HG02642 (cell line): ENCODE measurements around the gene TCF7.
A peak's percentile ranks its signal among the peaks of the same experiment; 100 is the strongest.

Source experiments
- ATAC-seq: cut with Tn5 transposase; IDR thresholded peaks from one replicate; pipeline ENCODE4 v1.9.1; 2021; ENCODE audit warnings: mild to moderate bottlenecking; ENCODE audit not compliant: unreplicated experiment, poor library complexity

The TCF7 gene

DNA sequence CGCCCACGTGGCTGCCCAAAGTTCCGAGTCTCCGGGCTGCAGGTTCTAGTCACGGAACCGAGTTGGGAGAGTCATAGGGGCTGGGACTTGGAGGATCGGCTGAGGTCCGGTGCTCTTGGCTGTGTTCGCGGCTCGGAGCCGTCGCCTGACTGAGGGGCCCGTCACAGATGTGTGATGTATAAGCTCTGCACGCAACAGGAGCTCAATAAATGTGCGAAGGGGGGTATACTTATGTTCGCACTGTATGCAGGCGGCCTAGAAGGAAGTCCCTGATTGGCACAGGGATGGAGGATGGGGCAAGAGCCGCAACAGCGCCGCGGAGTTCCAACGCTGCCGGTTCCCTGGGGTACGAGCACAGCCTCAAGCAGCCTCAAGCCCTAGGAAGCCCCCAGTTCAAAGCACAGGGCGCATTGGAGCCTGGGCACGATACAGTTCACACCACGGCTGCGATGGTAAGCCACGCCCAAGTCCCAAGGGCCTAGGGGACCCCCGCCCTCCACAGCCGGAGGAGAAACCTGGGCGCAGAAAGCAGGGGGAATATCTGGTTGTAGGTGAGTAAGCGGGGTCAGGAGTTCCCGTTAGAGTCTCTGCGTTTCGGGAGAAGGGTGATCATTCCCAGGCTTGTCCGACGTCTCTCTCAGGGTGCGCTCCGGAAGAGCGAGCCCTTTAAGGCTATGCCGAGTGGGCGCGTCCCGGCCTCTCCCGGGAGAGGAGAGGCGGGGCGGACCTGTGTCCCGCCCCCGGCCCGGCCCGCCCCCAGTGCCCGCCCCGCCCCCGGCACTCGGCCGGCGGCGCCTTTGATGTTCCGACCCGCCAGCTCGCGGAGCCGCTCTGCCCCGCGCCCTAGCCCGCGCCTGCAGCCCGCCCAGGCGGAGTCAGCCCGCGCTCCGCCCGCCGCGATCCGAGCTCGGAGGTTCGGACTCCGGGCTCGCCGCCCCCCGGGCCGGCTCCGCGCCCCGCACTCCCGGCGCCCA lies at the start of gene TCF7:
Gene TCF7, plus strand, starts transcription at position 780 of the 974 bp plus-strand sequence. CDS start 226 bp downstream, outside the sequence.
- peak; percentile 88 for ATAC-seq

DNA sequence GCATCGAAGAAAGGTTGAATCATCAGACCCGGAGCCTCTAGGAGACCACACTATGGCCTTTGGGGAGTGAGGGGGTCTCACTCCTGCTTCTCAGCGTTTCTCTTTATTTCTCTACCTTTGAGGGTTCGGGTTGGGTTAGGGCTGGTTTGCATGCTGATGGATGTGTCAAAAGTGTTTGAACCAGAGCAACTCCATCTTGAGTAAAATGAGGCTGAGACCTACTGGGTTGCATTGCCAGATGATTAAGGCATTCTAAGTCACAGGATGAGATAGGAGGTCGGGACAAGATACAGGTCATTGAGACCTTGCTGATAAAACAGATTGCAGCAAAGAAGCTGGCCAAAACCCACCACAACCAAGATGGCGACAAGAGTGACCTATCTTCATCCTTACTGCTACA lies 44.9 kb upstream of the TCF7 start:
- ATAC-seq: no peak

DNA sequence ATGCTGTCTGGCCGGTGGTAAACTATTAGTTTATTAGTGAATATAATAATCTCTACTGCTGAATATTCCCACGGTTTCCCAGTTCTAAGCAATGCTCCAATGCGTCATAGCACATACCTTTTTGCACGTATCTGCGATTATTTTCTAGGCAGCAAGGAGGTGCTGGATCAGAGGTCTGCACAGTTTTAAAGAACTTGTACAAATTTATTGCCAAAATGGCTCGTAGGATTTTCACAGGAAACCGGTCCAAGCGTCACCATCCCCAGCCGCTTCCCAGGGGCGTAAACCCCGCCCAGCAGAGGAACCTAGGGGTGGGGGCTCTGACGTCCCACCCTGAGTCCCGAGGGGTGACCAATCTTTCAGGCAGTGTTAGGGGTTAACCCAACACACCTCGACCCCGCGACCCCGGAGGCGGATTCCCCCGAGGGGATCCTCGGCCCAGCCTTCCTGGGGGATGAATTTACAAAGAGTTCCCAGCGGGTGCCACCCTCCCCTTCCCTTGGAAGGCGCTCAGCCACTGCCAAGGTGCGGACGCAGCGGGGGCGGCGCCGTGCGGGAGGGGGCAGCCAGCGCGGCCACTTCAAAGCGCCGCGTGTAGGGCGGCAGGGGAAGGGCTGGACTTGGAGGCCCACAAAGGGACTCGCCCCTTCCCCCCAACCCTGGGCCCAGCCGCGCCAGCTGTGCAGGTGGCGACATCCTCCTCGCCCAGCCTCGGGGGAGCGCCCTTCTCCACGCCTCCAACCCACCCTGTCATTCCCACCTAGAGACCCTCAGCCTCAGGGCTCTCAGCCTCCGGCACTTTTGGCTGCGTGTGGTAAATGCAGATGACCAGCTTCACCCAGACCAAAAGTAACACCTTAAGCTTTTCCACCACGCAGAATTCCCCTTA lies 43.5 kb upstream of the TCF7 start:
- no peak for ATAC-seq

DNA sequence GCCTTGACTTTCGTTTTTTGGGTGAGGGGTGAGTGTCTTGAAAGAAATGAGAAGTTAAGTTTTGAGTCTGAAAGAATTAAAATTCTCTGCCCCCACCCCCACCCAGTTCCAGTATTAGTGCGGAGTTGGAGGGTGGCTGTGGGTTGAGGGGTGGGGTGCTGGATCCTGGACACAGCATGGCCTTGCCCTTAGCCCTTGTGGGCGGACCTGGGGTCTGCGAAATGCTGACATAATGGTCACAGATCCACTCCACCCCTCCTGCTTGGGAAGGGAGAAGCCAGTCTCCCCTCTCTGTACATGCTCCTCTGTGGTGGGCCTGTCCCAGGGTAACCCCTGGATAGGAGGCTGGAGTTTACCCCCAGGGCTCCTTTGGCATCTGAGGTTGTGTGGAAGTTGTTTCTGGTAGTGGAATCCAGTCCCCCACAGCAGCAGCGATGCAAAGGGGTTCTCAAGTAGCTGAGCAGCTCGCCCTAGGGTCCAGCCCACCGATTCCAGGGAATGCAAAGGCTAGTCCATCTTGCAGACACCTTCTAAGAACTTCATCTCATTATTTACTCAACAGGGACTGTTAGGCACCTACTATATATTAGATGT lies 42.8 kb upstream of the TCF7 start:
- ATAC-seq: no peak

DNA sequence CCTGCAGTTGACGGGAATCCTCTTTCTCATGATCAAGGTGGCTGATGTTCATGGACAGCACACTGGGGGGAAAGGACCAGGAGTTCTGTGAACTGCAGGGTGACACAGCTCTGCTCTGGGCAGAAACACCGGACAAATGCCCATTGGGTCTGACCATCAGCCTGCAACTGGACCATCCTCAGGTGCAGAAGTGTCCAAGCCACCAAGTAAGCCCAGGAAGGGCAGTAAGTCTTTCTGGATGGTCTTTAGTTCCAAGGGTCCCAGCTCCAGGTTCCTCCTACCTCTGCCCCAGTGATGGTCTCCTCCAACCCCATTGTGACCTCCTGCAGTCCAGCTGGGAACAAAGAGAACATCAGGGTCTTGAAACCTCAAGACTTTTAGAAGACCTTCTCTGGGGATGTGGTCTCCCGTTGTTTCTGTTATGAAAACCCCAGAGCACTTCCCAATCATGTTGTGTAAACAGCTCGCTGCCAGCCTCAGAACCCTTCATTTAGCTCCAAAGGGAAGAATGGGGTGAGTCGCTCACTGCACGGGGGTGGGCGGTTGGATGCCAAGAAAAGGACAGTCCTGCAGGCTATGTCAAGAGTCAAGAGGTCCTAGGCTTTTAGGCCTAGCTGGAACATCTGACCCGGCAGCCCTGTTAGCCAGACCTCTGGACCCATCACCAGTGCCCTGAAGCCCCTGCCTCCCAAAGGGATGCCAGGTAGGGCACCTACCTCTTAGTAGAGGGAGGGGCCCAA lies 41.8 kb upstream of the TCF7 start:
- no peak for ATAC-seq

DNA sequence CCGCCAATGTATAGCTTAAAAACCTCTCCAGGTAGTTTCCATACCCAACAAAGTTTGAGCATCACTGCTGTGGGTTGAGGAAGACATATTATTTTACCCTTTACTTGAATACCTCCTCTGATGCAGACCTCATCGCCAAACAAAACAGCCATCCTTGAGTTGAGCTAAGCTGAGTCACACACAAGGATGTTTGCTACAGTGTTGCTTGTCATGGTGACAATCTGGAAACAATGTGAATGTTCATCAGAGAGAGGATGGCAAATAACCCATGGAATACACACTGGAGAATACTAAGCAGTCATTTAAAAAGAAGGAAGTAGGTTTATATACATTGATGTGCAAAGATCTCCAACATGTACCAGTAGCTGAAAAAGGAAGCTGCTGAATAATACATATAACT lies 41.1 kb upstream of the TCF7 start:
- no peak for ATAC-seq

DNA sequence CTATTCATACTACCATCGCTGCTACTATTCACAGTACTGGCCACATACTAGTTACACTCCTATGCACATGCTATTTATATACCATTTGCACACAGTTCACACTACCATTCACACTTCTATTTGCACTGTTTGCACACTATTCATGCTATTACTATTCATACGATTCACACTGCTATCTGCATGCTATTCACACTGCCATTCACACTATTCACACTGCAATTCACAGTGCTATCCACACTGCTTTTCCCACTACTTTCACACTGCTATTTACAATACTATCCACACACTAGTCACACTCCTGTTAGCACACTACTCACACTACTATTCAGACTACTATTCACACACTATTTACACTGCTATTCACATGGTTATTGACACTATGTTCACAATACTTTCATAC lies 39.4 kb upstream of the TCF7 start:
- no peak for ATAC-seq

DNA sequence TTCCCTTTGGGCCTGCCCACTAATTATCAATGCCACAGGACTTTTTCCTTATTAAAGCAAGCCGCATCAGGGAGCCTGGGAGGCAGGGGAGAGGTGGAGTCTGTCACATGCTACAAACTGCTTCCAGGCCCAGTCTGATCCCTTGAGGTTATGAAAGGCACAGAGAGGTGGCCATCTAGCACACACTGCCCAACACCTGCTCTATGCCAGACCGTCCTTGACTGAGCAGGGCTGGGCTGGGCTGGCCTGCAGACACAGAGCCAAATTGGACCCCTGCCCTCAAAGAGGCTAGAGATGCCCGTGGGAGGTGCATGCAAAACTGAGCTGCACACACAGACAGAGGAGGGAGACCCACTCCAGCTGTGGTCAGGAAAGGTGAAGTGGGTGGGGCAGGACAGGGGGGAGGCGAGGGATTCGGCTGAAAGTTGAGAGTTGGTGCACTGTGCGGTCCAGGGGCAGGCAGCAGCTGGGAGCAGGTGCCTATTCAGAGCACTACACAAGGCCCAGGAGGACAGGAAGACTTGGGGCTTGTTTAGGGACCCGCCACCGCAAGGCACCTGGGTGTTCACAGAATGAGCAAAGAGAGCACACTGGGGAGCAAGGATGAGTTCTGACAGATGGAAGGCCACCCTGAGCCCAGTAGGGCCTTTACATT lies 36.4 kb upstream of the TCF7 start:
- ATAC-seq: no peak

DNA sequence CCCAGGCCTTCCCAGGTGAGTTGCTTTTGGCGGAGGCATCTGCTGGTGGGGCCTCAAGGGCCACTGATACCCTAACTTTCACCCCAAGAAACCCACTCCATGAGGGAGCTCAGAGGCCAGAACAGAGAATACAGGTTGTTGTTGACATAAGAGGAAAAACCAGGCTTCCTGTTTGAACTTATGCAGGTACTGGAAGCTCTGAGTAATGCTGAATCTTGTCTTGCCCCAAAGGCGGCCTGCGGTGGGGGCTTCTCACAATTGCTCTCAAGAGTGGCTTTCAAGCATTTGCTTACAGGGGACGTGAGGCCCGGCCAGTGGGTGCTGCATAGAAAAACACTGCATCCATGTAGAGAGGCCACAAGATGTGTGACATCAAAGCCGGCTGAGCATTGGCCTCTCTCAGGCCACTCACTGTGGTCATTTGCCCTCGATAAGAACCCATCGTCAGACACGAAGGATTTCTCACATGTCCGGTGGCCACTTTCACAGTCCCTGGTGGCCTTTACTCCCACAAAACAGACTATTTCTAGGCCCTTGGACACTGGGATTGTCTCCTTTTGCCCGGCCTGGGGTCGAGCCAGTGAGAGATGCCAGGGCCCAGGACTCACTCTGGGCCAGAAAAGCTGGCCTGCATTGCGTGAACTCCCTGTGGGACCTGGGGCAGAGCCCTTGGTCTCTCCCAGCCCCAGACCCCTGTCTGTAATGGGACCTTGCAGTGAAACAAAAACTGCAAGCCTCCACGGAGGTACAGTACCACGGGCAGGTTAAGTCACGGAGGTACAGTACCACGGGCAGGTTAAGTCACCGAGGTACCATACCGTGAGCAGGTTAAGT lies 34.5 kb upstream of the TCF7 start:
- no peak for ATAC-seq

DNA sequence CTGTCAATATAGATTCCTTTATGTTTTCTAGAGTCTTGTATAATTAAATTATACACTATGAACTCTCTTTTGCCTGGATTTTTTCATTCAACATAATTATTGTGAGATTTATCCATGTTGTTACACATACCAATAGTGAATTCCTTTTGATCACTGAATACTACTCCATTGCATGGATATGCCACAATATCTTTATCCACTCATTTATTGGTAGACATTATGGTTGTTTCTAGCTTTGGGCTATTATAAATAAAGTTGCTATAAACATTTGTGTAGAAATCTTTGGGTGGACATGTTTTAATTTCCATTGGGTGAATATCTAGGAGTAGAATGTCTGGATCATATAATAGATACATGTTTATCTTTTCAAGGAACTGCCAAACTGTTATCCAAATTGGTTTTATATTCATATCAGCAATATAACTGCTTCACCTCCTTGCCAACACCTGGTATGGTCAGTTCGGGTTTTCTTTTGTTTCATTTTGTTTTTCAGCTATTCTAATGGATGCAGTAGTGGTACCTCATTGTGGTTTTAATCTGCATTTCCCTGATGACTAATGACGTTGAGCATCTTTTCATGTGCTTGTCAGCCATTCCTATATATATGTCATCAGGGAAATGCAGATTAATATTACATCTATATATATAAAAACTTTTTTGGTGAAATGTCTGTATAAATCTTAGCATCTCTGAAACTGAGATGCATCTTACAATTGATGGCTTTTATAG lies 32.1 kb upstream of the TCF7 start:
- no peak for ATAC-seq

DNA sequence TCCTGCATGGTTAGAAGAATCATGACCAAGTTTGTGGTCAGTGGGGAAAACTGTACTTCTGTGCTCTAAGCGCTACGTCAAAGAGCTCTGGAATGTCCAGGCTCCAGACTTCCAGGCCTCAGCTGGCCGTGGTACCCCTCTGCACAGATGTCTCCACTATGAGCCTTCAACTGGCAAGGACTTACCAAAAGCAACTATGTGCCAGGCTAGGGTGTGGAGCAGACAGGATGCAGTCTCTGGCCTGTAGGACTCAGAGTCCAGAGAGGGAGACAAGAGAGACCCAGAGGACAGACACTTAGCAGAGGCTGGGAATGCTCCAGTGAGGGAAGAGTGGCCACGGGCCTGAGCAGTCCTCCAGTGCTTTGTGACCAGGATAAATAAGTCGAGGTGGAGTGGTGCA lies 31.0 kb upstream of the TCF7 start:
- ATAC-seq: no peak

DNA sequence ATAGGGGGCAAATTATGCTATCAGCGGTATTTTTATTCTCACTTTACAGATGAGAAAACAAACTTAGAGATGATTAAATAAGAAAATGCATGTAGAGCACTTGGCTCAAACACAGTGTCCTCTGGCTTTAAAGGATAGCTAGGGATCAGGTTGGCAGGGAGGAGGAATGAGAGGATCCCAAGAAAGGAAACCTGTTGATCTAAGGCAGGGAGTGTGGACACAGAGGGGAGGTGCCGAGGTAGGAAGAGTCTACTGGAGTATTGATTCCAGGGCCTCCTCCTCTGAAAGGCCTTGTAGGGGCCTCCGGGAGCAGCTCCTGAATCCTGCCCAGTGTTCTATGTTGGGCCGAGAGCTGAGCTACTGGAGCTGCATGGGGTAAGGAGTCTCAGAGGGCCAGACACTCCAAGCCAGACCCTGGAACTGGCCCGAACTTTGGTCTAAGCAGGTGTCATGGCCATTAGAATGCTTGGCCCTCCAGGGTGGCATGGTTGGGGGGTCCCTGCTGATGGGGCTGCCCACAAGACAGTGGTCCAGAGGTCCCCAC lies 30.4 kb upstream of the TCF7 start:
- no peak for ATAC-seq

DNA sequence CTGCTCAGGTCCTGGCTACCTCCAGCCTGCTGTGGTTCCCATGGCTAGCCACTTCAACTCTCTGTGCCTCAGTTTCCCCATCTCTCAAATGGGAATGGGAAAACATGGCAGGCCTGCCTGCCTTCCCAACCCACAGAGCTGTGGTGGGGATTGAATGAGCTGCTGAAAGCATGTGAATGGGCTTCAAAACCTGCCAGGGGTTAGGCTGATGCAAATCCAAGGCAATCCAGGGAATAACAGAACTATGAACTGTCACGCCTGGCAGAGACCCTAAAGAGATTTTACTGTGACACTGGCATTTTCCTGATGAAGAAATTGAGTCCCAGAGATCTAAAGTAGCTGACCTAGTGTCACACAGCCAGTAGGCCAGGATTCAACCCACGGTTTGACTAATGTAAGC lies 29.9 kb upstream of the TCF7 start:
- ATAC-seq: no peak

DNA sequence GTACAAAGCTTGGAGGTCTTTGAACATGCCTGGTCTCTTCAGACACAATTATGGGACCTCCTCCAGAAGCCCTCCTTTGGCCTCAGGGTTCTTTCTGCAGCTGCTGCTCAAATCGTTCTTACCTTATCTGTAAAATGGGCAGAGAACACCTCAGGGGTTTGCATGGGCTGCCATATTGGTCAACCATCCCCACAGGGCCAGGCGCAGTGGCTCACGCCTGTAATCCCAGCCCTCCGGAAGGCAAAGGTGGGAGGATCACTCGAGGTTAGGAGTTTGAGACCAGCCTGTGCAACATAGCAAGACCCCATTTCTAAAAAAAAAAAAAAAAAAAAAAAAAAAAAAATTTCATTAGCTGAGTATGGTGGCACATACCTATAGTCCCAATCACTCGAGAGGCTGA lies 29.1 kb upstream of the TCF7 start:
- ATAC-seq: no peak

DNA sequence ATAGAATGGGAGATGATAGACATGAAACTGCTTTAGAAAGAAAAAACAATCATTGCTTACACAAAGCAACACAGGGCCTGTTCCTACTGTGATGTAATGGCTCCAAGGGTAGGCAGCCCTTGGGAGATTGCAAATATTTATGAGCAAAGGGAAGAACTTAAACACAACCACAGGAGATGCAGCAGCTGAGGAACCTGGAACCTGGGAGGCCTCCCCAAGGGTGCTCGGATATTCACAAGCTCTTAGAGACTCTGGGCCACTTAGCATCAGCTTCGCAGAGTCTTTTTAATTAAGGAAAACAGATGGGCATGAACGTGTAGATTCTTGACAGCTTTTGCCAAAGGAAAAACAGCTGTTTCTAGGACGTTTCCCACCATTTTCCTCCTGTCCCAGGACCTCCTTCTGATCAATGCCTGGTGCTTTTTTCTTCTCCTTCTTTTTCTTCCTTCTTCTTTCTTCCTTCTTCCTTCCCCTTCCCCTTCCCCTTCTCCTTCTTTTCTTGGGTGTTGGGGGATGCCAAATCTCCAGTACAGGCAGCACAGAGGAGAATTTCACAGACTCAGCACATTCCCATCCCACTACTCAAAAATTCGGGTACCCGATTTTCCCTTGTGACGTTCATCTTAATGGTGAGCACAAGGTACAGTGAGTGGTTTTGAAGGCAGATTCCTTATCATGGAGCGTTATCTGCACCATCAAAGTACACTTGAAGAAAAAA lies 28.1 kb upstream of the TCF7 start:
- no peak for ATAC-seq

DNA sequence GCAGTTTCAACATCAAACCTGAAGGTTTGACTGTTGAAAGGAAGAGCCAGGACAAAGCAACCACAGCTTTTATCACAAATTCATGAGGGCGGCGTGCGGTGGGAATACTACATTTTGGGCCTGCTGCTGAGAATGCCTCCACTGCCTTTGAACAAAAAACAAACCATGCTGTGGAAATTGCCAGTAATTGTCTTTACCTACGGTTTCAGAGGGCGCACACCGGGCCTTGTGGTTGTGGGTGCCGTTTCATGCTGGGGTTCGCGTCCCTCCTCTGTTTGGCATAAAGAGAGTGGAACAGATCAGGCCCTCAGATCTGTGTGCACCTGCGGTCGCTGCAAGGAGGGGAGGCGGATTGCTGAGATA lies 27.6 kb upstream of the TCF7 start:
- ATAC-seq: no peak

DNA sequence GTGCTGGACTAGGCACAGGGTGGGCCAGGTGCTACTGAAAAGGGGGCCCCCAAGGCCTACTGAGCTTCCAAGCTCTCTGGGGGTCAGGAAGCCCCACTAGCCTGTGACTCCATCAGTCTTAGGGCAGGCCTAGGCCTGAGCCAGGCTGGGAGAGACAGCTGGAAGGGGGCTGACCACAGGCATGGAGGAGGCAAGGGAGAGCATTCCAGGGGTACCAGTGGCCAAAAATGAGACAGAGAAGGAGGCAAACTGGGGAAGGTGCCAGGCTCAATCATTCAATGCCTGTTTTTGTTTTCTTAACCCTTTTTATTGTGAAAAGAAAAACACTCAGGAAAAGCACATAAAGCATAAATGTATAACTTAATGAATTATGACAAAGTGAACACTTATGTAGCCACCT lies 26.2 kb upstream of the TCF7 start:
- no peak for ATAC-seq
